Right atrium auricular region (tissue), 2 donors: ENCODE measurements around the gene OR56A4. TPM values are rescaled to one million over a fixed set of nuclear protein-coding genes. Genes with fewer than 3 reads are reported as not detected.
"Not testable (repeated sequence)": the region's sequence is repeated elsewhere in the genome, so short reads cannot be mapped to it uniquely, and the experiment has no call there.

Experiments
- DNase-seq: peaks from one replicate; pipeline ENCODE4 v3.0.0-alpha.2; 2019; ENCODE audit warnings: low spot score
- H3K27ac ChIP-seq, 2 donors: fragments of 200-600 bp; sonication (generic); 1 replicate in 1 of 2; 2 replicates in 1 of 2; pipeline ENCODE4 v1.5.1; 2016 to 2019
- H3K27me3 ChIP-seq, 2 donors: fragments of 200-600 bp; sonication (generic); one replicate each; pipeline versions ENCODE4 v1.5.1 to v1.6.0; 2017 to 2019
- H3K36me3 ChIP-seq: fragments of 200-600 bp; sonication (generic); one replicate; pipeline ENCODE4 v1.5.1; 2016
- H3K4me1 ChIP-seq, 2 donors: fragments of 200-600 bp; sonication (generic); one replicate each; pipeline versions ENCODE4 v1.5.1 to v1.6.0; 2017 to 2019
- H3K4me3 ChIP-seq, 2 donors: fragments of 200-600 bp; sonication (generic); 1 replicate in 1 of 2; 2 replicates in 1 of 2; pipeline ENCODE4 v1.5.1; 2017 to 2019; ENCODE audit warnings: mild to moderate bottlenecking in 1 of 2, moderate library complexity in 1 of 2
- H3K9me3 ChIP-seq, 2 donors: fragments of 200-600 bp; sonication (generic); one replicate each; pipeline ENCODE4 v1.5.1; 2019
- total RNA-seq, 2 donors: library from RNA; depleted of rRNA; stranded (reverse); fragments of >200 nt; gene quantifications; one replicate each; pipeline ENCODE4 v1.1.0, GENCODE V29; 2016
- TF ChIP-seq, protein P1 (sequence below), 2 donors: fragments of 200-600 bp; sonication (generic); IDR thresholded peaks; one replicate each; pipeline ENCODE4 v1.5.1; 2019; ENCODE audit warnings: antibody characterized with exemption in 2 of 2

Gene OR56A4
- total RNA-seq, 2 donors from 2014 or later = not detected

- no peak for DNase-seq
- H3K4me1 ChIP-seq = no peaks in the 10 kb centered on the region
Observed at GRCh38 chr11:5973530-5973929, 33.2 kb downstream of the OR56A4 start.

DNA sequence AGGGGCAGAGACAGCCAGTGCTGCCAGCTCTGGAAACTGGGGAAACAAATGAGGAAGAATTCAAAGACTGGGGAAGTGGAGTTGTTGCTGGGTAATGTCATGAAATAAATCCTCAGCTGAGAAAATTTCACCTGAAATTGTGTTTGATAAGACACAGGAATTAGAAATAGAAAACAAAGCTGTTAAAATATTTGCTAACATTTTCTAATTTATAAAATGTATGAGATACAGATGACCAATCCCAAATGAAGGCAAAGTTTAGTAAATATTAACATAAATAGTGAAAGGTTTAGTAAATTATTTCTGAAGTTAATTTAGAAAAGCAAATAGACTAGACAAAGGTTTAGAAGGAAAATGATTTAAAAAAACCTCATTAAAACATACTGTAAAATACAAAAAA lies 38.4 kb downstream of the OR56A4 start, which contains the start of gene OR56A5:
Gene OR56A5 (minus strand): TSS at position 101 of the 400 bp plus-strand sequence. CDS start 0 bp downstream, at position 101.
- Histone ChIP-seq H3K4me3 (no peak within 1 kb of the TSS), H3K9me3 (peaks cover 0 to 11% of the 10 kb centered on the region in 2 donors), H3K27ac (no peak within 1 kb of the TSS), H3K27me3 (no peaks in the 10 kb centered on the region), H3K4me1 (no peaks in the 10 kb centered on the region), H3K36me3 (no peaks in the 10 kb centered on the region)
- no peak for DNase-seq
- TF ChIP-seq, protein P1, sequence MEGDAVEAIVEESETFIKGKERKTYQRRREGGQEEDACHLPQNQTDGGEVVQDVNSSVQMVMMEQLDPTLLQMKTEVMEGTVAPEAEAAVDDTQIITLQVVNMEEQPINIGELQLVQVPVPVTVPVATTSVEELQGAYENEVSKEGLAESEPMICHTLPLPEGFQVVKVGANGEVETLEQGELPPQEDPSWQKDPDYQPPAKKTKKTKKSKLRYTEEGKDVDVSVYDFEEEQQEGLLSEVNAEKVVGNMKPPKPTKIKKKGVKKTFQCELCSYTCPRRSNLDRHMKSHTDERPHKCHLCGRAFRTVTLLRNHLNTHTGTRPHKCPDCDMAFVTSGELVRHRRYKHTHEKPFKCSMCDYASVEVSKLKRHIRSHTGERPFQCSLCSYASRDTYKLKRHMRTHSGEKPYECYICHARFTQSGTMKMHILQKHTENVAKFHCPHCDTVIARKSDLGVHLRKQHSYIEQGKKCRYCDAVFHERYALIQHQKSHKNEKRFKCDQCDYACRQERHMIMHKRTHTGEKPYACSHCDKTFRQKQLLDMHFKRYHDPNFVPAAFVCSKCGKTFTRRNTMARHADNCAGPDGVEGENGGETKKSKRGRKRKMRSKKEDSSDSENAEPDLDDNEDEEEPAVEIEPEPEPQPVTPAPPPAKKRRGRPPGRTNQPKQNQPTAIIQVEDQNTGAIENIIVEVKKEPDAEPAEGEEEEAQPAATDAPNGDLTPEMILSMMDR (IDR thresholded peaks at IDR 0.05) = no peak

More at GRCh38 chr11:5973530-5973929, 33.2 kb downstream of the OR56A4 start:
- Histone ChIP-seq H3K4me3 (no peak overlapping the region), H3K9me3 (no peaks in the 10 kb centered on the region), H3K36me3 (no peaks in the 10 kb centered on the region), H3K27me3 (no peaks in the 10 kb centered on the region), H3K27ac (no peak overlapping the region)
- TF ChIP-seq, protein P1 (IDR thresholded peaks at IDR 0.05) = no peak

DNA sequence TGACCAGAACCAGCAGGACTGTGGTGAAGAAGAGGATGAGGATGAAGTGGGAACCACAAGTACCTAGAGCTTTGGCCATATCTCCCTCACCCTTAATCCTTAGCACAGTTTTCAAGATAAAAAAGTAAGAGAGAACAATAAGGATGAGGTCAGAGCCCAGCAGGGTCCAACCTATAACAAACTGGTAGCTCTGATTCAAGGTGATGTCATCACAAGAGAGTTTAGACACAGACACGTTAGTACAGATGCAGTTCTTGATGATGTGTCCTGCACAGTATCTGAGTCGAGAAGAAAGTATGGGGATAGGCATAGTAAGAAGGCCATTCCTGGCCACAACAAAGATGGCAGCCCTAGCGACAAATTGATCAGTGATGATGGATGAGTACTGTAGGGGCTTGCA lies 39.0 kb downstream of the OR56A4 start:
- peaks cover 0 to 14% of the 10 kb centered on the region in 2 donors for H3K9me3 ChIP-seq
- TF ChIP-seq, protein P1 (IDR thresholded peaks at IDR 0.05) = no peak
- no peaks in the 10 kb centered on the region for H3K4me1 ChIP-seq
- H3K36me3 ChIP-seq = no peaks in the 10 kb centered on the region
- H3K27me3 ChIP-seq = no peaks in the 10 kb centered on the region
- no peak overlapping the region for H3K27ac ChIP-seq
- no peak overlapping the region for H3K4me3 ChIP-seq
- no peak for DNase-seq

- Histone ChIP-seq H3K4me3 (no peak overlapping the region), H3K27me3 (no peaks in the 10 kb centered on the region), H3K4me1 (no peaks in the 10 kb centered on the region), H3K36me3 (no peaks in the 10 kb centered on the region), H3K9me3 (peaks cover 0 to 14% of the 10 kb centered on the region in 2 donors), H3K27ac (no peak overlapping the region)
- no peak for DNase-seq
- TF ChIP-seq, protein P1 (IDR thresholded peaks at IDR 0.05) = no peak
Observed at GRCh38 chr11:5966958-5967357, 39.8 kb downstream of the OR56A4 start.

- DNase-seq, H3K27me3 ChIP-seq, H3K4me1 ChIP-seq, H3K4me3 ChIP-seq, H3K36me3 ChIP-seq, H3K27ac ChIP-seq: not testable (repeated sequence)
- peaks cover 0 to 26% of the 10 kb centered on the region in 2 donors for H3K9me3 ChIP-seq
Observed at GRCh38 chr11:5960704-5961320, 45.9 kb downstream of the OR56A4 start.

- Histone ChIP-seq H3K9me3 (peaks cover 0 to 12% of the 10 kb centered on the region in 2 donors), H3K27me3 (no peaks in the 10 kb centered on the region), H3K27ac (no peak overlapping the region), H3K36me3 (no peaks in the 10 kb centered on the region), H3K4me1 (no peaks in the 10 kb centered on the region), H3K4me3 (no peak overlapping the region)
- TF ChIP-seq, protein P1 (IDR thresholded peaks at IDR 0.05) = no peak
- DNase-seq = no peak
Observed at GRCh38 chr11:5955586-5955985, 51.2 kb downstream of the OR56A4 start.

Other genes with a start within 250 kb of the OR56A4 start
- gene OR52N5, start 223.6 kb downstream of the OR56A4 start, total RNA-seq = not detected
- gene OR52N1, start 215.7 kb downstream of the OR56A4 start, total RNA-seq = not detected
- gene OR52N2, start 198.0 kb downstream of the OR56A4 start, total RNA-seq = not detected
- not detected for gene OR52E6, start 165.0 kb downstream of the OR56A4 start, total RNA-seq
- gene OR52E8, start 149.3 kb downstream of the OR56A4 start, total RNA-seq = not detected
- not detected for gene OR52E4, start 126.3 kb downstream of the OR56A4 start, total RNA-seq
- gene OR52E5, start 113.7 kb downstream of the OR56A4 start, total RNA-seq = not detected
- not detected for gene OR56A3, start 64.7 kb downstream of the OR56A4 start, total RNA-seq
- gene OR56A5, start 38.5 kb downstream of the OR56A4 start, total RNA-seq = not detected
- gene OR52L1, start 20.0 kb downstream of the OR56A4 start, total RNA-seq = not detected
- not detected for gene OR56A1, start 23.8 kb upstream of the OR56A4 start, total RNA-seq
- not detected for gene OR56B4, start 100.7 kb upstream of the OR56A4 start, total RNA-seq
- not detected for gene OR52B2, start 163.4 kb upstream of the OR56A4 start, total RNA-seq
- gene OR52W1, start 192.3 kb upstream of the OR56A4 start, total RNA-seq = not detected
- gene C11orf42, start 198.6 kb upstream of the OR56A4 start, total RNA-seq = not detected
- gene FHIP1B, start 227.7 kb upstream of the OR56A4 start, total RNA-seq = 10 to 100 TPM; 26.7 to 37.6 TPM
- not detected for gene CNGA4, start 232.1 kb upstream of the OR56A4 start, total RNA-seq